SK-N-SH treated with all-trans-retinoic acid at 6 μM for 48 hours (cell line): ENCODE measurements around the gene CALML5.

ENCODE experiments used
- ARNTL ChIP-seq: fragments of 450-650 bp; formaldehyde crosslinking; IDR thresholded peaks from 2 replicates; pipeline ENCODE4 v1.5.0; 2020; ENCODE audit warnings: low read depth, mild to moderate bottlenecking, moderate library complexity, borderline replicate concordance
- CSDC2 ChIP-seq: fragments of 250-450 bp; sonication (Bioruptor Pico); IDR thresholded peaks from 2 replicates; pipeline ENCODE4 v1.5.0; 2020; ENCODE audit warnings: mild to moderate bottlenecking, moderate library complexity
- GLIS3 ChIP-seq: fragments of 250-450 bp; sonication (Bioruptor Pico); IDR thresholded peaks from 2 replicates; pipeline ENCODE4 v1.5.0; 2020; ENCODE audit warnings: mild to moderate bottlenecking, moderate library complexity
- PATZ1 ChIP-seq: fragments of 250-450 bp; sonication (Bioruptor Pico); IDR thresholded peaks from 2 replicates; pipeline ENCODE4 v1.8.0; 2020; ENCODE audit warnings: mild to moderate bottlenecking, moderate library complexity, borderline replicate concordance
- PPARA ChIP-seq: fragments of 250-450 bp; sonication (Bioruptor Pico); IDR thresholded peaks from 2 replicates; pipeline ENCODE4 v1.5.0; 2020; ENCODE audit warnings: mild to moderate bottlenecking, borderline replicate concordance
- ZC3H10 ChIP-seq: fragments of 250-450 bp; sonication (Bioruptor Pico); IDR thresholded peaks from 2 replicates; pipeline ENCODE4 v1.5.1; 2021; ENCODE audit warnings: mild to moderate bottlenecking, moderate library complexity

GRCh38 chr10:5538446-5538845, 39.1 kb upstream of the CALML5 start:
- no peak for TF ChIP-seq PATZ1 (CRISPR knock-in tag)
- TF ChIP-seq CSDC2 (CRISPR knock-in tag) = no peak
- no peak for TF ChIP-seq PPARA (CRISPR knock-in tag)
- no peak for TF ChIP-seq ZC3H10 (CRISPR knock-in tag)
- TF ChIP-seq ARNTL (CRISPR knock-in tag) = no peak
- no peak for TF ChIP-seq GLIS3 (CRISPR knock-in tag)
